ENCODE data around the gene BCL2L14. TPM values are rescaled to one million over a fixed set of nuclear protein-coding genes. Genes with fewer than 3 reads are reported as not detected.

Gene BCL2L14
- total RNA-seq, 1 donor from 2014 or later, result 0.86 TPM

- H3K27ac Mint-ChIP-seq (ENCODE audit: unreplicated experiment), result peak overlapping the region; percentile 74
Measured at GRCh38 chr12:12088147-12088546, 17.4 kb downstream of the BCL2L14 start.

GRCh38 chr12:12088761-12089160 lies 18.0 kb downstream of the BCL2L14 start:
- no peaks in the 10 kb centered on the region for H3K27me3 Mint-ChIP-seq (ENCODE audit: low read depth)
- DNase-seq (ENCODE audit: low read depth, low spot score), result no peak
- H3K9me3 Mint-ChIP-seq, result no peaks in the 10 kb centered on the region
- no peak overlapping the region for H3K4me3 Mint-ChIP-seq
- peaks cover 48% of the 10 kb centered on the region for H3K4me1 Mint-ChIP-seq
- no peaks in the 10 kb centered on the region for H3K36me3 Mint-ChIP-seq (ENCODE audit: low read depth)
- H3K27ac Mint-ChIP-seq (ENCODE audit: unreplicated experiment), result no peak overlapping the region
- no peak for TF ChIP-seq CTCF (conservative IDR thresholded peaks at IDR 0.05)

More at GRCh38 chr12:12088147-12088546, 17.4 kb downstream of the BCL2L14 start:
- Mint-ChIP-seq H3K9me3 (no peaks in the 10 kb centered on the region), H3K36me3 (ENCODE audit: low read depth) (no peaks in the 10 kb centered on the region), H3K4me1 (peaks cover 48% of the 10 kb centered on the region), H3K27me3 (ENCODE audit: low read depth) (no peaks in the 10 kb centered on the region), H3K4me3 (no peak overlapping the region)
- no peak for DNase-seq (ENCODE audit: low read depth, low spot score)
- TF ChIP-seq CTCF (conservative IDR thresholded peaks at IDR 0.05), result no peak

- H3K4me1 Mint-ChIP-seq, result peaks cover 34% of the 10 kb centered on the region
- H3K9me3 Mint-ChIP-seq, result no peaks in the 10 kb centered on the region
- DNase-seq (ENCODE audit: low read depth, low spot score), result no peak
- H3K27ac Mint-ChIP-seq (ENCODE audit: unreplicated experiment), result no peak overlapping the region
- H3K4me3 Mint-ChIP-seq, result no peak overlapping the region
- peaks cover 16% of the 10 kb centered on the region for H3K36me3 Mint-ChIP-seq (ENCODE audit: low read depth)
- TF ChIP-seq CTCF (conservative IDR thresholded peaks at IDR 0.05), result no peak
- no peaks in the 10 kb centered on the region for H3K27me3 Mint-ChIP-seq (ENCODE audit: low read depth)
Measured at GRCh38 chr12:12091071-12091470, 20.3 kb downstream of the BCL2L14 start.

- no peaks in the 10 kb centered on the region for H3K27me3 Mint-ChIP-seq (ENCODE audit: low read depth)
Measured at GRCh38 chr12:12091977-12092663, 21.4 kb downstream of the BCL2L14 start.

GRCh38 chr12:12094481-12094880 lies 23.7 kb downstream of the BCL2L14 start:
- Mint-ChIP-seq H3K27me3 (ENCODE audit: low read depth) (no peaks in the 10 kb centered on the region), H3K27ac (ENCODE audit: unreplicated experiment) (peak overlapping the region; percentile 67), H3K4me3 (no peak overlapping the region), H3K36me3 (ENCODE audit: low read depth) (peaks cover 26% of the 10 kb centered on the region), H3K4me1 (peaks cover 7% of the 10 kb centered on the region), H3K9me3 (no peaks in the 10 kb centered on the region)
- TF ChIP-seq CTCF (conservative IDR thresholded peaks at IDR 0.05), result no peak
- no peak for DNase-seq (ENCODE audit: low read depth, low spot score)

More at GRCh38 chr12:12091977-12092663, 21.4 kb downstream of the BCL2L14 start:
- Mint-ChIP-seq H3K27ac (ENCODE audit: unreplicated experiment) (no peak overlapping the region), H3K4me3 (no peak overlapping the region), H3K9me3 (no peaks in the 10 kb centered on the region), H3K36me3 (ENCODE audit: low read depth) (peaks cover 16% of the 10 kb centered on the region), H3K4me1 (peaks cover 24% of the 10 kb centered on the region)
- DNase-seq (ENCODE audit: low read depth, low spot score), result no peak
- TF ChIP-seq CTCF (conservative IDR thresholded peaks at IDR 0.05), result no peak
